Neural progenitor cell (in vitro differentiated cells): ENCODE measurements around the gene SCPEP1. TPM values are rescaled to one million over a fixed set of nuclear protein-coding genes. Genes with fewer than 3 reads are reported as not detected.
"Not testable (repeated sequence)": the region's sequence is repeated elsewhere in the genome, so short reads cannot be mapped to it uniquely, and the experiment has no call there.

Experiments
- DNase-seq: peaks from one replicate; pipeline ENCODE4 v3.0.0-alpha.2; 2016; ENCODE audit warnings: low spot score
- H2AFZ ChIP-seq: fragments of 200-600 bp; sonication (generic); replicated peaks from 2 replicates; pipeline ENCODE4 v1.6.1; 2016; ENCODE audit warnings: antibody characterized with exemption
- H3F3A ChIP-seq: fragments of 200-600 bp; sonication (generic); 2 replicates; pipeline ENCODE4 v1.6.1; 2016; ENCODE audit warnings: antibody characterized with exemption, low read depth
- H3K27ac ChIP-seq: fragments of 200-600 bp; sonication (generic); 2 replicates; pipeline ENCODE4 v1.5.1; 2016; ENCODE audit warnings: mild to moderate bottlenecking
- H3K27me3 ChIP-seq: fragments of 200-600 bp; sonication (generic); 2 replicates; pipeline ENCODE4 v1.6.1; 2016; ENCODE audit warnings: mild to moderate bottlenecking, moderate library complexity
- H3K36me3 ChIP-seq: fragments of 200-600 bp; sonication (generic); 2 replicates; pipeline ENCODE4 v1.5.1; 2016
- H3K4me1 ChIP-seq: fragments of 200-600 bp; sonication (generic); 2 replicates; pipeline ENCODE4 v1.6.1; 2016; ENCODE audit warnings: mixed run types
- H3K4me2 ChIP-seq: fragments of 200-600 bp; sonication (generic); 2 replicates; pipeline ENCODE4 v1.6.1; 2016
- H3K4me3 ChIP-seq: fragments of 200-600 bp; sonication (generic); 2 replicates; pipeline ENCODE4 v1.5.1; 2016
- H3K79me2 ChIP-seq: fragments of 200-600 bp; sonication (generic); 2 replicates; pipeline ENCODE4 v1.6.1; 2016; ENCODE audit warnings: low read depth
- H3K9ac ChIP-seq: fragments of 200-600 bp; sonication (generic); 2 replicates; pipeline ENCODE4 v1.6.1; 2016
- H3K9me3 ChIP-seq: fragments of 200-600 bp; sonication (generic); 2 replicates; pipeline ENCODE4 v1.5.1; 2016; ENCODE audit warnings: low read depth
- H4K20me1 ChIP-seq: fragments of 200-600 bp; sonication (generic); 2 replicates; pipeline ENCODE4 v1.6.1; 2016; ENCODE audit warnings: low read depth
- H3K27ac Mint-ChIP-seq: 3 replicates; pipeline ENCODE4 v1.8.0; 2021; ENCODE audit warnings: mixed read lengths
- H3K27me3 Mint-ChIP-seq: 2 replicates; pipeline ENCODE4 v1.8.0; 2022; ENCODE audit warnings: low read depth, mild to moderate bottlenecking, inconsistent platforms, moderate library complexity, mixed read lengths; ENCODE audit not compliant: insufficient read depth
- H3K36me3 Mint-ChIP-seq: 3 replicates; pipeline ENCODE4 v1.8.0; 2021; ENCODE audit warnings: mixed read lengths
- H3K4me1 Mint-ChIP-seq: 3 replicates; pipeline ENCODE4 v1.8.0; 2021; ENCODE audit warnings: mixed read lengths
- H3K4me3 Mint-ChIP-seq: 3 replicates; pipeline ENCODE4 v1.8.0; 2021; ENCODE audit warnings: mild to moderate bottlenecking, moderate library complexity, mixed read lengths
- H3K9me3 Mint-ChIP-seq: 3 replicates; pipeline ENCODE4 v1.8.0; 2020; ENCODE audit warnings: mixed read lengths
- EZH2 ChIP-seq: fragments of 200-600 bp; sonication (generic); IDR thresholded peaks from 2 replicates; pipeline ENCODE4 v1.6.1; 2017; ENCODE audit warnings: antibody characterized with exemption, mild to moderate bottlenecking, moderate library complexity
- EZH2phosphoT487 ChIP-seq: fragments of 200-600 bp; sonication (generic); IDR thresholded peaks from 2 replicates; pipeline ENCODE4 v1.6.1; 2017; ENCODE audit warnings: antibody characterized with exemption
- total RNA-seq: library from RNA; depleted of rRNA; stranded (reverse); fragments of >200 nt; gene quantifications from 2 replicates; pipeline ENCODE4 v1.2.3, GENCODE V29; 2015; ENCODE audit warnings: low replicate concordance
- TF ChIP-seq, protein P1 (sequence below): fragments of 200-600 bp; sonication (generic); IDR thresholded peaks from 2 replicates; pipeline ENCODE4 v1.5.1; 2017; ENCODE audit warnings: antibody characterized with exemption, mild to moderate bottlenecking

Gene SCPEP1
- total RNA-seq, 1 donor from 2014 or later, result 28.7 TPM

DNA sequence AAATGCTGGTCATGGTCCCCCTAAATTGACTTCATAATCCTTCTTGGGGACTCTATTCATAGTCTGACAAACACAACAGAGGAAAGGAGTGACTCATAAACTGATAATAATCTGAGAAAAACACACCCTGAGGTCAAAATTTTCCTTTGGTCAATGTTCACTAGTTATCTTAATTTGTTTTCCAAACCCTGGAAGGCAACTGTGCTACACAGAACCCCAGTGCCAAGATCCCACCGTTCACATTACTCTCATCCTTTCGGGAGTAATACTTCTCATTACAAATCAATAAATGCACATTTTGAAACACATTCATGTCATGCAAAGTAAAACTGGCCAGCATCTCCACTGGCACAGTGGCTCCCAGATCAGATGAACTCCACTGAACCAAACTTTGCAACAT, 40.2 kb upstream of the SCPEP1 start:
- TF ChIP-seq EZH2phosphoT487, result no peak
- TF ChIP-seq, protein P1, sequence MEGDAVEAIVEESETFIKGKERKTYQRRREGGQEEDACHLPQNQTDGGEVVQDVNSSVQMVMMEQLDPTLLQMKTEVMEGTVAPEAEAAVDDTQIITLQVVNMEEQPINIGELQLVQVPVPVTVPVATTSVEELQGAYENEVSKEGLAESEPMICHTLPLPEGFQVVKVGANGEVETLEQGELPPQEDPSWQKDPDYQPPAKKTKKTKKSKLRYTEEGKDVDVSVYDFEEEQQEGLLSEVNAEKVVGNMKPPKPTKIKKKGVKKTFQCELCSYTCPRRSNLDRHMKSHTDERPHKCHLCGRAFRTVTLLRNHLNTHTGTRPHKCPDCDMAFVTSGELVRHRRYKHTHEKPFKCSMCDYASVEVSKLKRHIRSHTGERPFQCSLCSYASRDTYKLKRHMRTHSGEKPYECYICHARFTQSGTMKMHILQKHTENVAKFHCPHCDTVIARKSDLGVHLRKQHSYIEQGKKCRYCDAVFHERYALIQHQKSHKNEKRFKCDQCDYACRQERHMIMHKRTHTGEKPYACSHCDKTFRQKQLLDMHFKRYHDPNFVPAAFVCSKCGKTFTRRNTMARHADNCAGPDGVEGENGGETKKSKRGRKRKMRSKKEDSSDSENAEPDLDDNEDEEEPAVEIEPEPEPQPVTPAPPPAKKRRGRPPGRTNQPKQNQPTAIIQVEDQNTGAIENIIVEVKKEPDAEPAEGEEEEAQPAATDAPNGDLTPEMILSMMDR, result no peak
- TF ChIP-seq EZH2, result no peak
- H3K9ac ChIP-seq, result no peak overlapping the region
- peaks cover 62% of the 10 kb centered on the region for H3K36me3 Mint-ChIP-seq
- H3F3A ChIP-seq, result no peaks in the 10 kb centered on the region
- H3K4me3 Mint-ChIP-seq, result no peak overlapping the region
- H2AFZ ChIP-seq, result no peak overlapping the region
- peaks cover 4% of the 10 kb centered on the region for H3K9me3 Mint-ChIP-seq
- H3K27ac ChIP-seq, result no peak overlapping the region
- H3K36me3 ChIP-seq, result peaks cover 5% of the 10 kb centered on the region
- no peaks in the 10 kb centered on the region for H3K79me2 ChIP-seq
- no peak overlapping the region for H3K4me3 ChIP-seq
- H3K27me3 Mint-ChIP-seq, result peaks cover 7% of the 10 kb centered on the region
- H3K4me1 Mint-ChIP-seq, result no peaks in the 10 kb centered on the region
- H4K20me1 ChIP-seq, result no peaks in the 10 kb centered on the region
- H3K27me3 ChIP-seq, result no peaks in the 10 kb centered on the region
- no peak for DNase-seq
- H3K9me3 ChIP-seq, result no peaks in the 10 kb centered on the region
- no peaks in the 10 kb centered on the region for H3K4me1 ChIP-seq
- no peak overlapping the region for H3K27ac Mint-ChIP-seq
- H3K4me2 ChIP-seq, result no peak overlapping the region

DNA sequence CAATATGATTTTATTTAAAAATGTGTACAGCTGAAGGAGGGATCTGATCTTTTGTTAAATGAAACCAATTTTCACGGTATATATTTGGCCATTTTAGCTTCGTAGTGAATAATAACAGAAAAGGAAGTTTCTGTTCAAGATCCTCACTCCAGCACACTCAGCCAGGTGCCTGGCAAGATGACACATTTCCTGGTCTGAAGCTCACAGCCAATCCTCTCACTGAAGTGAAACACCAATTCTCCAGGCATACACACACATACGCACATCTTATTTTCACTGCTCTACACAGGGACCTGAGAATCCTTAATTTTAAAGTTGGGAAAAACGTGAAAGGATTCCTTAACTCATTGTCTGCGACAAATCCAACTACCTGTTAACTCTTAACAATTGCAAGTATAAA, 39.7 kb upstream of the SCPEP1 start:
- H3K9ac ChIP-seq, H3K27ac ChIP-seq, H3K4me1 ChIP-seq, H3K27me3 Mint-ChIP-seq, H3F3A ChIP-seq, H3K4me1 Mint-ChIP-seq, H2AFZ ChIP-seq, DNase-seq, H3K79me2 ChIP-seq, H3K4me3 Mint-ChIP-seq, H4K20me1 ChIP-seq, H3K27me3 ChIP-seq, H3K36me3 ChIP-seq, H3K4me3 ChIP-seq, H3K9me3 ChIP-seq, H3K27ac Mint-ChIP-seq, H3K9me3 Mint-ChIP-seq, H3K4me2 ChIP-seq: not testable (repeated sequence)
- H3K36me3 Mint-ChIP-seq, result peaks cover 60% of the 10 kb centered on the region

DNA sequence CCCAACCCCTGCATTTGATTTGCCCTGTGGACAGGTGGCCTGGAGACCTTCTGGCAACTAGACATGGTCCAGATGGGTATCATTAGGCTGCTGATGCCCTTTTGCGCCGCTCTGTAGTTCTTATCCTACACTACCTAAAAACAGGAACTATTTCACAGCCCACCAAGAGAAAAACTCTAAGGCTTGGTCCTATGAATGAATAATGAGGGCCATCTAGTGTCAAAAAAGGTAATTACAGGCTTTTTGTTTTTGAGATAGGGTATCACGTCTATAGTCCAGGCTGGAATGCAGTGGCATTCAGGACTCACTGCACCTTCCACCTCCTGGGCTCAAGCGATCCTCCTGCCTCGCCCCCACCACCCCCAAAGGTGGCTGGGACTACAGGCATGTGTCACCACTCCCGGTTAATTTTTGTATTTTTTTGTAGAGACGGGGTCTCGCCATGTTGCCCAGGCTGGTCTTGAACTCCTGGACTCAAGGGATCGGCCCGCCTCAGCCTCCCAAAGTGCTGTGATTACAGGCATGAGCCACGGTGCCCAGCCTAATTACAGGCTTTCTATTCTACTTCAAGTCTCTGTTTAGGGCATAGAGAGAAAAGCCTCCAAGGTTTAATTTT, 38.0 kb upstream of the SCPEP1 start:
- H3F3A ChIP-seq, result no peaks in the 10 kb centered on the region
- no peaks in the 10 kb centered on the region for H3K4me1 ChIP-seq
- peaks cover 5% of the 10 kb centered on the region for H3K27me3 Mint-ChIP-seq
- no peak overlapping the region for H2AFZ ChIP-seq
- TF ChIP-seq EZH2phosphoT487 (no peak), EZH2 (no peak)
- TF ChIP-seq, protein P1, result peak; percentile 69
- no peak overlapping the region for H3K27ac ChIP-seq
- no peaks in the 10 kb centered on the region for H3K9me3 ChIP-seq
- H3K79me2 ChIP-seq, result no peaks in the 10 kb centered on the region
- H3K9me3 Mint-ChIP-seq, result no peaks in the 10 kb centered on the region
- no peak overlapping the region for H3K9ac ChIP-seq
- H3K4me2 ChIP-seq, result no peak overlapping the region
- no peaks in the 10 kb centered on the region for H3K27me3 ChIP-seq
- no peak overlapping the region for H3K4me3 Mint-ChIP-seq
- no peak overlapping the region for H3K4me3 ChIP-seq
- H3K4me1 Mint-ChIP-seq, result no peaks in the 10 kb centered on the region
- peak; percentile 59 for DNase-seq
- peaks cover 10% of the 10 kb centered on the region for H3K36me3 ChIP-seq
- no peak overlapping the region for H3K27ac Mint-ChIP-seq
- no peaks in the 10 kb centered on the region for H4K20me1 ChIP-seq
- H3K36me3 Mint-ChIP-seq, result peaks cover 48% of the 10 kb centered on the region

DNA sequence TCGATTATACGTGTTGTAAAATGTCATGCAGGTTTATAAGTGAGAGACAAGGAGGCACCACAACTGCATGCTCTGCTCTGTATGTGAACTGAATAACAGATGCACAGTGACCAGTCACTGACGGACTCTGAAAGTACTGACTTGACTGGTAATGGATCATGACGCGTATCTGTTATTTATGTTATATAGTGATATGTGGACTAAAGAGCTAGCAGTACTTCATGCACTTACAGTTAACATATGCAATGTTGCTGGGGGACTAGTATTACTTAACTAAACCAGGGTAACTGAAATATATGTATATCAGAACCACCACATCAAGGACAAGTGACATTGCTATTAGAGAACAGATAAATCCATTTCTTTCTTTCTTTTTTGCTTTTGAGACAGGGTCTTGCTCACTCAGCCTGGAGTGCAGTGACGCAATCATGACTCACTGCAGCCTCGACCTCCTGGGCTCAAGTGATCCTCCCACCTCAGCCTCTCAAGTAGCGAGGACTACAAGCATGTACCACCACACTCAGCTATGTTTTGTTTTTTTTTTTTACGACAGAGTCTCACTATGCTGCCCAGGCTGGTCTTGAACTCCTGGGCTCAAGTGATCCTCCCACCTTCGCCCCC, 34.3 kb upstream of the SCPEP1 start:
- Mint-ChIP-seq H3K27ac (no peak overlapping the region), H3K36me3 (peaks cover 41% of the 10 kb centered on the region)
- TF ChIP-seq, protein P1, result no peak
- TF ChIP-seq EZH2, result no peak
- no peak for TF ChIP-seq EZH2phosphoT487

More for the DNA sequence above, 34.3 kb upstream of the SCPEP1 start:
- Histone ChIP-seq H3F3A (no peaks in the 10 kb centered on the region), H3K9me3 (no peaks in the 10 kb centered on the region), H3K27me3 (no peaks in the 10 kb centered on the region), H2AFZ (no peak overlapping the region), H3K9ac (no peak overlapping the region), H3K27ac (no peak overlapping the region), H3K4me3 (no peak overlapping the region), H3K4me1 (no peaks in the 10 kb centered on the region), H3K79me2 (no peaks in the 10 kb centered on the region), H4K20me1 (no peaks in the 10 kb centered on the region), H3K4me2 (no peak overlapping the region), H3K36me3 (peaks cover 22% of the 10 kb centered on the region)
- DNase-seq, result no peak
- H3K4me1 Mint-ChIP-seq, result no peaks in the 10 kb centered on the region
- H3K9me3 Mint-ChIP-seq, result no peaks in the 10 kb centered on the region
- H3K4me3 Mint-ChIP-seq, result no peak overlapping the region
- peaks cover 7% of the 10 kb centered on the region for H3K27me3 Mint-ChIP-seq
